ENCODE measurements around the gene HECTD1.

GRCh38 chr14:31071151-31071550 lies 136.4 kb downstream of the HECTD1 start:
- TF ChIP-seq, protein P1, sequence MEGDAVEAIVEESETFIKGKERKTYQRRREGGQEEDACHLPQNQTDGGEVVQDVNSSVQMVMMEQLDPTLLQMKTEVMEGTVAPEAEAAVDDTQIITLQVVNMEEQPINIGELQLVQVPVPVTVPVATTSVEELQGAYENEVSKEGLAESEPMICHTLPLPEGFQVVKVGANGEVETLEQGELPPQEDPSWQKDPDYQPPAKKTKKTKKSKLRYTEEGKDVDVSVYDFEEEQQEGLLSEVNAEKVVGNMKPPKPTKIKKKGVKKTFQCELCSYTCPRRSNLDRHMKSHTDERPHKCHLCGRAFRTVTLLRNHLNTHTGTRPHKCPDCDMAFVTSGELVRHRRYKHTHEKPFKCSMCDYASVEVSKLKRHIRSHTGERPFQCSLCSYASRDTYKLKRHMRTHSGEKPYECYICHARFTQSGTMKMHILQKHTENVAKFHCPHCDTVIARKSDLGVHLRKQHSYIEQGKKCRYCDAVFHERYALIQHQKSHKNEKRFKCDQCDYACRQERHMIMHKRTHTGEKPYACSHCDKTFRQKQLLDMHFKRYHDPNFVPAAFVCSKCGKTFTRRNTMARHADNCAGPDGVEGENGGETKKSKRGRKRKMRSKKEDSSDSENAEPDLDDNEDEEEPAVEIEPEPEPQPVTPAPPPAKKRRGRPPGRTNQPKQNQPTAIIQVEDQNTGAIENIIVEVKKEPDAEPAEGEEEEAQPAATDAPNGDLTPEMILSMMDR (IDR thresholded peaks at IDR 0.05; ENCODE audit: low read length) = no peak
- TF ChIP-seq EZH2 (optimal IDR thresholded peaks at IDR 0.05; ENCODE audit: low read depth, low read length) = no peak

All from MM.1S (cell line).